GM10248 (cell line): ENCODE measurements around the gene MSN.

Source experiments
- CTCF ChIA-PET: fragments of 300-600 bp; sonication (Branson Sonifier 250); formaldehyde crosslinking; extraction: SDS; loops from one replicate; lab custom pipeline; 2021; ENCODE audit warnings: antibody characterized with exemption; lab: Yijun Ruan, JAX
- POLR2A ChIA-PET: fragments of 350-650 bp; sonication (Branson Sonifier 250); formaldehyde crosslinking; extraction: SDS; loops from one replicate; lab custom pipeline; 2020; ENCODE audit warnings: antibody characterized with exemption; lab: Yijun Ruan, JAX
- DNase-seq: peaks from one replicate; pipeline ENCODE4 v3.0.0; 2012; ENCODE audit errors: extremely low spot score
- CTCF ChIP-seq: IDR thresholded peaks from 2 replicates; pipeline ENCODE4 v1.5.1; 2012; ENCODE audit warnings: mild to moderate bottlenecking, low read depth; ENCODE audit errors: extremely low read depth, missing control alignments, control extremely low read depth

The MSN gene

GRCh38 chrX:65783746-65784145, 116.3 kb downstream of the MSN start:
- POLR2A ChIA-PET, result no interaction called here
- DNase-seq, result no peak
- no peak for TF ChIP-seq CTCF
- CTCF ChIA-PET, result no interaction called here
